KOPT-K1 (cell line): Measurements from ENCODE around the gene HAVCR1.

Experiments used
- H3K27ac ChIP-seq: fragments of 200-600 bp; sonication (generic); 2 replicates; pipeline ENCODE4 v1.5.1; 2016; ENCODE audit warnings: antibody characterized with exemption, mild to moderate bottlenecking, low read depth, low read length; ENCODE audit not compliant: poor library complexity, severe bottlenecking
- H3K36me3 ChIP-seq: fragments of 200-600 bp; sonication (generic); 2 replicates; pipeline ENCODE4 v1.5.1; 2017; ENCODE audit warnings: antibody characterized with exemption, mild to moderate bottlenecking, low read length, moderate library complexity; ENCODE audit not compliant: insufficient read depth
- H3K9me3 ChIP-seq: fragments of 200-600 bp; sonication (generic); 2 replicates; pipeline ENCODE4 v1.5.1; 2017; ENCODE audit warnings: antibody characterized with exemption, low read length, mild to moderate bottlenecking; ENCODE audit not compliant: insufficient read depth, poor library complexity, severe bottlenecking

HAVCR1 gene

DNA sequence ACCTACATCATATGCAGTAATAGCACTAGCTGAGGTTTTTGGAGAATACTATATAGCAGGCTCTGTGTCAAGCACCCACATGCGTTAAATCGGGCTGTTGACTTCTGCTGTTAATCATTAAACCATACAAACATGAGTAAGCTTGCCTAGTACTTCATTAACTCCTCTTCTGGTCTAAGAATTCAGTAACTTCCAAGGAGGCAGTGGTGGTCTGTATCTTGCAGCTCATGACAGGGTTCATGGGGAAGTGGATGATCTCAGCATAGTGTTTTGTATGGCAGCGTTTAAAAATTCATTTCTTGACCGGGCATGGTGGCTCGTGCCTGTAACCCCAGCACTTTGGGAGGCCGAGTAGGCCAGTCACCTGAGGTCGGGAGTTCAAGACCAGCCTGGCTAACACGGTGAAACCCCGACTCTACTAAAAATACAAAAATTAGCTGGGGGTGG is at the start of gene HAVCR1:
Gene HAVCR1, minus strand, starts transcription at position 24 of the 447 bp plus-strand sequence. CDS start 1,173 bp downstream, outside the sequence.
- Histone ChIP-seq H3K9me3 (no peaks in the 10 kb centered on the region), H3K36me3 (no peaks in the 10 kb centered on the region), H3K27ac (no peak within 1 kb of the TSS)

DNA sequence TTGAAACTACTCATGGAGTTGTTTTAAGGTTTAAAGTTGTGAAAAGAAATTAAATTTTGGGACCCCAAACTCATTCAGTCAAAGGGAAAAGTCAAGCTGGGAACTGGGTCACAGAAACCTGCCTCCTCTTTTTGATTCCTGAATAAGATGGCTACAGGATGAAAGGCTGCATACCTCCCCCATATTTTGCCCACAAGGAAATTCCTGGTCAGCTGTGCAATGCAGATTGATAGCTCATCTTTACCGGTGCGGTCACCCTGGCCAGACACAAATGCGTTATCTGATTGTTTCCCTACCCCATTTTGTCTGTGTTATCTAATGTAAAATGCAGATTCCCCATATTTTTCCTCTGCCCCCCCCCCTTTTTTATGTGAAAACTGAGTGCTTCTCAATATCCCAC is 48.6 kb upstream of the HAVCR1 start:
- Histone ChIP-seq H3K27ac (no peak overlapping the region), H3K9me3 (no peaks in the 10 kb centered on the region), H3K36me3 (no peaks in the 10 kb centered on the region)

- H3K36me3 ChIP-seq: no peaks in the 10 kb centered on the region
- H3K27ac ChIP-seq: no peak overlapping the region
- H3K9me3 ChIP-seq: no peaks in the 10 kb centered on the region
Observed at GRCh38 chr5:157106630-157107461, 47.9 kb upstream of the HAVCR1 start.

DNA sequence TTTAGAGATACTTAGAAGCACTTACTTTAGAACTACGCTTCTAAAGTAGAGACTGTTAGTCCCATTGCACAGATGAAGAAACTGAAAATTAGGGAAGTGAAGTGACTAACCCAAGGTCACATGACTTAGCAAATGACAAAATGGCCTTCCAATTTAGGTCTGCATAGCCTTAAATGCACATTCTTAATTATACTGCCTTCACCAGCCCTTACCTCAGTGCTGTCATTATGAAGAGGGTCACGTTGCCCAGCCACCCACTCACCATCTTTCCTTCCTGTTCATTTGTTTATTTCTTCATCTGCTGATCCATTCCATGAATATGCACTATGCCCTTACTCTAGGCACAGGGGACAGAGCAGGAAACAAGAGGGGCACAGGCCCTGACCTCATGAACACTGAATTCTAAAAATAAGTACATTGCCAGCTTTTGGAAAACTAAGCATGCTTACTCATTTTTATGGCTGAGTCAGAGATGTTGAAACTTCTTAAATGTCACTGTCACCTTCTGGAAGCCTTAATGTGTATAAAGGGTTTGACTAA is 41.3 kb upstream of the HAVCR1 start:
- Histone ChIP-seq H3K9me3 (no peaks in the 10 kb centered on the region), H3K36me3 (no peaks in the 10 kb centered on the region), H3K27ac (no peak overlapping the region)

DNA sequence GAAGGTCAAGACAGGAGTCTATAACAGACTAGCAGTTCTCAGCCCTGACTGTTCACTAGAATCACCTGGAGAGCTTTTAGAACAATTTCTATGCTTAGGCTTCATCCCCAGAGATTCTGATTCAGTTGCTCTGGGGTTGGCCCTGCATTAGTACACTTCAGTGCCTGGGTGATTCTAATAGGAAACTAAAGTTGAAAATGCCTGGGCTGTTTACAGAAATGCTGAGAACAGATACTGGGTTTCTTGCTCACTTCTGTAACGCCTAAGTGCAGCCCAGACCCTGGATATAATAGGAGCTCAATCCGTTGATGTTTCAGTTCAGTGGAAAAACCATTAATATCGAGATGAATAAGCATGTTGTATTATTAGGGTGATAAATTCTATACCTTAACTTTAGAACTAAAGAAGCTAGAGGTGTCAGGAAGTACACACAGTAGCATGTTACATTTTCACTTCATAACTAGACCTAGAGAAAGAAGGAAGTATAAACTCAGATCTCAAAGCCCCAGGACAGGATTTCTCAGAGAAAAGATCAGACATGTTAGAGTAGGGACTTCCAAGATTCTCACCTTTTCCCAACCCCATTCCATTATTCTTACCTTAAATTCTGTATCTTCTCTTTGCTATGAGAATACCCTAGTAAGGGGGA is 29.6 kb upstream of the HAVCR1 start:
- no peaks in the 10 kb centered on the region for H3K36me3 ChIP-seq
- no peak overlapping the region for H3K27ac ChIP-seq
- no peaks in the 10 kb centered on the region for H3K9me3 ChIP-seq

DNA sequence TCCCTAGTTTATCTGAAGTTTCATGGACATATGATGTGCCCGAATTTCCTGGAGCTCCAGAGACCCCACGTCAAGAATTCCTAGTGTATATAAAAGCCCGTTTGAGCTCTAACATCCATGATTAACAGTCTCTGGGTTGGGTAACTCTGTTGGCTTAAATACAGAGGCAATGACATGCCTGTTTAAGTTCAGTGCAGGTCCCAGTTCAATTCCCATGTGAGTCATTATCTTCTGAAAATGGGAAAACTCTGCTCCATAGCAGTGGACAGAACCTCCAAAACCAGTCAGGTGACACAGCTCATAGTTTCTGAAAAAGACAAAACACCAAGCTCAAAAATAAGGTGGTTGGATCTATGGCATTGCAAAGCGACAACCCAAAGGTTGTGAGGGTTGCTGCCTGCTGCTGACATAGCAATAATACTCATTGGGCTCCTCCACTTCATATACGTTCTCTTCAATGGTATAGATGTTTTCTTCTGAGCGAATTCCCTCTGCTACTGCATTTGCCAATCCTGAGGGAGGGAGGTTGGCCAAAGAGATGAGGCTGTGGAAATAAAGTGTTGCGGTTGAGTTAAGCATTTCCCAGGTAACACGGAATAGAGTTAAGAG is 27.9 kb upstream of the HAVCR1 start:
- H3K27ac ChIP-seq: no peak overlapping the region
- H3K36me3 ChIP-seq: no peaks in the 10 kb centered on the region
- H3K9me3 ChIP-seq: no peaks in the 10 kb centered on the region

- H3K9me3 ChIP-seq: no peaks in the 10 kb centered on the region
Observed at GRCh38 chr5:157085930-157086329, 27.0 kb upstream of the HAVCR1 start.

DNA sequence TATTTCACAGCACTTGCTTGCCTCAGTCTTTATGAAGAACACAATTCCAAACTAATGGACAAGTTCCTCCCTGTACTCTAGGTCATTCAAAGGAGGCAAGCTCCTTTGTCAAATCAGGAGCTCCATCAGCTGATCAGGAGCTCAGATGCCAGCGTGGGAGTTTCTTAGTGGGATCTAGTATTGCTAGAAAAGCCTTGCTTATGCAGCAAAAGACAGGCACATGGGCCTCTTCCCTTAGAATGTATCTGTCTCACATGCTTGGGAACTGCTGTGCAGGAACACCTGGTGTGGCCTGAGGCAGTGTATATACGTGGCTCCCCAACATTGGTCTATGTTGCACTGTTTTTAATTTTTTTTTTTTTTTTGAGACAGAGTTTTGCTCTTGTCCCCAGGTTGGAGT is 21.4 kb upstream of the HAVCR1 start:
- Histone ChIP-seq H3K27ac (no peak overlapping the region), H3K9me3 (no peaks in the 10 kb centered on the region), H3K36me3 (no peaks in the 10 kb centered on the region)

More at GRCh38 chr5:157085930-157086329, 27.0 kb upstream of the HAVCR1 start:
- no peak overlapping the region for H3K27ac ChIP-seq
- H3K36me3 ChIP-seq: no peaks in the 10 kb centered on the region

DNA sequence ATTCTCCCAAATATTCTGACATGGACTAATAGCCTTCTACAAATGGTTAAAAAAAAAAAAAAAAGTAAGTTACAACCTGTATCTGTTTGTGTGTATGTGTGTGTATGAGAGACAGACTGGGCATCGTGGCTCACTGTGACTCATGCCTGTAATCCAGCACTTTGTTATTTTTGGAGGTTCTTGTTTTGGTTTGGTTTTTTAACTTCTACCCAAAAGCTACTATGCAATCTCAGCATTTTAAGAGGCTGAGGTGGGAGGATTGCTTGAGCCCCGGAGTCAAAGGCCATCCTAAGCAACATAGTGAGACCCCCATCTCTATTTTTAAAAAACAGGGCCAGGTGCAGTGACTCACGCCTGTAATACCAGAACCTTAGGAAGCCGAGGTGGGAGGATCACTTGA is 17.6 kb upstream of the HAVCR1 start:
- no peak overlapping the region for H3K27ac ChIP-seq
- no peaks in the 10 kb centered on the region for H3K9me3 ChIP-seq
- H3K36me3 ChIP-seq: no peaks in the 10 kb centered on the region

DNA sequence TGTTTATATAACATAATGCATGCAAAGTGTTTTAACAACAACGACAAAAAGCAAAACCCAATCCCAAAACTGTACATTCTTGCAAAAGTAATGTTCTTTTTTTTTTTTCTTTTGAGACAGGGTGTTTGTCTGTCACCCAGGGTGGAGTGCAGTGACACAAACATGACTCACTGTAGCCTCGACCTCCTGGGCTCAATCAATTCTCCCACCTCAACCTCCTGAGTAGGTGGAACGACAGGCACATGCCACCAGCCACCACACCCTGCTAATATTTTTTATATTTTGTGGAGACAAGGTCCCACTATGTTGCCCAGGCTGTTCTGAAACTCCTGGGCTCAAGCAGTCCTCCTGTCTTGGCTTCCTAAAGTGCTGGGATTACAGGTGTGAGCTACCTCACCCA is 13.6 kb upstream of the HAVCR1 start:
- no peaks in the 10 kb centered on the region for H3K9me3 ChIP-seq
- H3K36me3 ChIP-seq: no peaks in the 10 kb centered on the region
- no peak overlapping the region for H3K27ac ChIP-seq

DNA sequence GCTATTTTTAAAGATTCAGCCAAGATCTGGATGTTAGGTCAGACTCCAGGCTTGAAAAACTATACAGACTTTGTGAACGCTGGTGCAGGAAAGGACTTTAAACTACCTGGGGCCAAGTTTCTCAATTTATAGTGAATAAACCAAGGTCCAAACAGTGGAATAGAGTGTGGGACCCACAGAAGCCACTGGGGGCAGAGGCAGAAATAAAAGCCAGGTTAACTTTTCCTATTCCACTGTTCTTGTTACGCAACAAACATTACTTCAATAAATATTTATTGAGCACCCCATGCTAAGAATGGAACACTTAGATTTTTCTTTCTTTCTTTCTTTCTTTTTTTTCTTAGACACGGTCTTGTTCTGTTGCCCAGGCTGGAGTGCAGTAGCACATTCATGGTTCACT is 11.0 kb upstream of the HAVCR1 start:
- no peaks in the 10 kb centered on the region for H3K36me3 ChIP-seq
- no peak overlapping the region for H3K27ac ChIP-seq
- no peaks in the 10 kb centered on the region for H3K9me3 ChIP-seq

- no peaks in the 10 kb centered on the region for H3K9me3 ChIP-seq
- no peaks in the 10 kb centered on the region for H3K36me3 ChIP-seq
- H3K27ac ChIP-seq: no peak overlapping the region
Observed at GRCh38 chr5:157068785-157069184, 9.9 kb upstream of the HAVCR1 start.

DNA sequence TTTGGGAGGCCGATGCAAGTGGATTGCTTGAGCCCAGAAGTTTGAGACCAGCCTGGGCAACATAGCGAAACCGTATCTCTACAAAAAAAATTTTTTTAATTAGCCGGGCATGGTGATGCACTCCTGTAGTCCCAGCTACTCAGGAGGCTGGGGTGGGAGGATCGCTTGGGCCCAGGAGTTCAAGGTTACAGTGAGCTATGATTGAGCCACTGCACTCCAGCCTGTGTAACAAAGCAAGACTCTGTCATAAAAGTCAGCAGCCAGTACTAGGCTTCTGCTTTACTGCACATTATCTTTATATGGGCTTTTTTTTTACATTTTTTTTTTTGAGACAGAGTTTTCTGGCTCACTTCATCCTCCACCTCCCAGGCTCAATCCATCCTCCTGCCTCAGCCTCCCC is 9.4 kb upstream of the HAVCR1 start:
- Histone ChIP-seq H3K36me3 (no peaks in the 10 kb centered on the region), H3K27ac (no peak overlapping the region), H3K9me3 (no peaks in the 10 kb centered on the region)

GRCh38 chr5:157067005-157067404 is 8.1 kb upstream of the HAVCR1 start:
- no peak overlapping the region for H3K27ac ChIP-seq
- H3K9me3 ChIP-seq: no peaks in the 10 kb centered on the region
- H3K36me3 ChIP-seq: no peaks in the 10 kb centered on the region

DNA sequence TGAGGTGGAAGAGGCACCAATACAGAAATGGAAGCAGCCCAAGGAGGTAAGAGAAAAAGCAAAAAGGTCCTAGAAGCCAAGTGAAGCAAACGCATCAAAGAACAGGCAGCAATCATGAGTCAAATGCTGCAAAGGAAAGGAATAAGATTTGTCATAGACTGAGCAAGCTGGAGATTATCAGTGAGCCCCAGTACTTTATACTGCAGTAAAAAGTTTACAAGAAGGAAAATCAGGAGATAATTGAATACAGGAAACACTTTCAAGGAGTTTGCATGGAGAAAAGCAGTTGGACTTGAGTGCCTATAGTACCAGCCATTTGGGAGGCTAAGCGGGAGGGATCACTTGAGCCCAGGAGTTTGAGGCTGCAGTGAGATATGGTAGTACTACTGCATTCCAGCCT is 7.2 kb upstream of the HAVCR1 start:
- Histone ChIP-seq H3K27ac (no peak overlapping the region), H3K36me3 (no peaks in the 10 kb centered on the region), H3K9me3 (no peaks in the 10 kb centered on the region)
